OCI-LY3 (cell line): ENCODE results near the gene IRF2BP2.

Source experiments
- H2AFZ ChIP-seq: fragments of 200-600, 300-600 bp; shearing (Covaris generic); 2 replicates; pipeline ENCODE4 v1.6.0; 2014; ENCODE audit warnings: antibody characterized with exemption, low read depth, low read length
- H3K27ac ChIP-seq: fragments of 200-600, 300-600 bp; sonication (generic); 2 replicates; pipeline ENCODE4 v1.5.1; 2014; ENCODE audit warnings: mild to moderate bottlenecking, low read length, moderate library complexity, mixed read lengths
- H3K27me3 ChIP-seq: fragments of 200-600, 300-600 bp; sonication (generic); 2 replicates; pipeline ENCODE4 v1.6.1; 2014; ENCODE audit warnings: low read depth, low read length, mixed read lengths
- H3K36me3 ChIP-seq: fragments of 200-600, 300-600 bp; sonication (generic); replicated peaks from 2 replicates; pipeline ENCODE3; 2014; ENCODE audit warnings: low read depth, low read length, mixed read lengths
- H3K4me1 ChIP-seq: fragments of 300-600, 200-600 bp; sonication (generic); 2 replicates; pipeline ENCODE4 v1.6.1; 2014; ENCODE audit warnings: low read length, mixed read lengths
- H3K4me2 ChIP-seq: fragments of 200-600, 300-600 bp; sonication (generic); 2 replicates; pipeline ENCODE4 v1.6.1; 2014; ENCODE audit warnings: low read length, mixed read lengths
- H3K4me3 ChIP-seq: fragments of 300-600, 200-600 bp; sonication (generic); 2 replicates; pipeline ENCODE4 v1.5.1; 2014; ENCODE audit warnings: antibody characterized with exemption, mild to moderate bottlenecking, low read length, moderate library complexity
- H3K79me2 ChIP-seq: fragments of 300-600, 200-600 bp; shearing (Covaris generic); 2 replicates; pipeline ENCODE4 v1.6.1; 2014; ENCODE audit warnings: mild to moderate bottlenecking, low read length, mixed read lengths
- H3K9ac ChIP-seq: fragments of 300-600, 200-600 bp; shearing (Covaris generic); 2 replicates; pipeline ENCODE4 v1.6.0; 2014; ENCODE audit warnings: mild to moderate bottlenecking, low read length, moderate library complexity
- H3K9me3 ChIP-seq: fragments of 200-600, 300-600 bp; shearing (Covaris generic); 2 replicates; pipeline ENCODE4 v1.6.1; 2014; ENCODE audit warnings: low read length, mixed read lengths; ENCODE audit not compliant: insufficient read depth
- H4K20me1 ChIP-seq: fragments of 200-600, 300-600 bp; sonication (generic); 2 replicates; pipeline ENCODE4 v1.6.1; 2016; ENCODE audit warnings: low read length, mixed read lengths; ENCODE audit not compliant: insufficient read depth
- CTCF ChIP-seq: fragments of 200-600, 300-600 bp; sonication (generic); IDR thresholded peaks from 2 replicates; pipeline ENCODE4 v1.5.1; 2014; ENCODE audit warnings: antibody characterized with exemption, low read length, low read depth
- EZH2phosphoT487 ChIP-seq: fragments of 200-600 bp; shearing (Covaris generic); IDR thresholded peaks from 2 replicates; pipeline ENCODE4 v1.6.1; 2018; ENCODE audit warnings: antibody characterized with exemption, mixed run types, low read depth

IRF2BP2 gene

GRCh38 chr1:234654002-234654733 lies 44.2 kb upstream of the IRF2BP2 start:
- no peak overlapping the region for H3K27ac ChIP-seq
- peaks cover 12% of the 10 kb centered on the region for H3K4me1 ChIP-seq
- no peaks in the 10 kb centered on the region; the same call in 1 of the 2 replicates for H3K9me3 ChIP-seq
- no peak overlapping the region for H3K4me3 ChIP-seq
- TF ChIP-seq CTCF (no peak), EZH2phosphoT487 (no peak)
- no peaks in the 10 kb centered on the region for H3K36me3 ChIP-seq
- H3K9ac ChIP-seq: no peak overlapping the region
- H3K79me2 ChIP-seq: no peaks in the 10 kb centered on the region
- no peaks in the 10 kb centered on the region for H4K20me1 ChIP-seq
- no peak overlapping the region for H2AFZ ChIP-seq
- H3K4me2 ChIP-seq: no peak overlapping the region
- H3K27me3 ChIP-seq: peaks cover 7% of the 10 kb centered on the region; the same call in 1 of the 2 replicates

- TF ChIP-seq EZH2phosphoT487: no peak
- TF ChIP-seq CTCF: no peak
- Histone ChIP-seq H3K36me3 (no peaks in the 10 kb centered on the region), H2AFZ (no peak overlapping the region), H3K27me3 (peaks cover 14% of the 10 kb centered on the region; the same call in 1 of the 2 replicates), H3K9me3 (peaks cover 5% of the 10 kb centered on the region), H3K4me3 (no peak overlapping the region), H3K9ac (no peak overlapping the region), H3K79me2 (no peaks in the 10 kb centered on the region), H3K4me2 (no peak overlapping the region), H4K20me1 (no peaks in the 10 kb centered on the region), H3K4me1 (no peaks in the 10 kb centered on the region), H3K27ac (no peak overlapping the region)
Measured at GRCh38 chr1:234649432-234650081, 39.6 kb upstream of the IRF2BP2 start.

- no peak for TF ChIP-seq CTCF
- TF ChIP-seq EZH2phosphoT487: no peak
- Histone ChIP-seq H3K4me3 (no peak overlapping the region), H3K4me2 (no peak overlapping the region), H2AFZ (no peak overlapping the region), H3K4me1 (no peaks in the 10 kb centered on the region), H3K27me3 (peaks cover 7% of the 10 kb centered on the region; the same call in 1 of the 2 replicates), H3K27ac (no peak overlapping the region), H4K20me1 (no peaks in the 10 kb centered on the region), H3K9ac (no peak overlapping the region), H3K79me2 (no peaks in the 10 kb centered on the region), H3K36me3 (no peaks in the 10 kb centered on the region), H3K9me3 (peaks cover 5% of the 10 kb centered on the region; the same call in 1 of the 2 replicates)
Measured at GRCh38 chr1:234647758-234648157, 37.8 kb upstream of the IRF2BP2 start.

GRCh38 chr1:234647245-234647644 lies 37.3 kb upstream of the IRF2BP2 start:
- Histone ChIP-seq H3K27me3 (peaks cover 7% of the 10 kb centered on the region; the same call in 1 of the 2 replicates), H3K36me3 (no peaks in the 10 kb centered on the region), H3K9ac (no peak overlapping the region), H3K79me2 (no peaks in the 10 kb centered on the region), H3K4me3 (no peak overlapping the region), H2AFZ (no peak overlapping the region), H3K9me3 (peaks cover 5% of the 10 kb centered on the region; the same call in 1 of the 2 replicates), H3K4me2 (no peak overlapping the region), H3K4me1 (no peaks in the 10 kb centered on the region), H4K20me1 (no peaks in the 10 kb centered on the region), H3K27ac (no peak overlapping the region)
- TF ChIP-seq CTCF (no peak), EZH2phosphoT487 (no peak)
